Measurements from ENCODE around the gene CDH4.

Gene CDH4

GRCh38 chr20:61874421-61875068 is 622.5 kb downstream of the CDH4 start:
- no peaks in the 10 kb centered on the region for H3K79me2 ChIP-seq (ENCODE audit: control insufficient read depth, insufficient read depth, low read length, poor library complexity)
- H3K27me3 ChIP-seq (ENCODE audit: insufficient read depth, low read length): no peaks in the 10 kb centered on the region
- no peak overlapping the region for H4K12ac ChIP-seq (ENCODE audit: low read depth, low read length)
- no peak overlapping the region for H3K23ac ChIP-seq (ENCODE audit: low read length)
- H4K91ac ChIP-seq (ENCODE audit: low read depth, low read length): no peak overlapping the region
- H2AK5ac ChIP-seq (ENCODE audit: low read length): no peak overlapping the region
- no peak overlapping the region for H2BK5ac ChIP-seq (ENCODE audit: low read depth, low read length, poor library complexity)
- H3K4ac ChIP-seq (ENCODE audit: low read depth, low read length): no peak overlapping the region
- H3K14ac ChIP-seq (ENCODE audit: low read length): no peak overlapping the region
- H2BK12ac ChIP-seq (ENCODE audit: low read length): no peak overlapping the region
- no peak overlapping the region for H3K18ac ChIP-seq (ENCODE audit: low read length)
- no CpG with 5 or more reads among the region's 27 CpGs for WGBS (ENCODE audit: extremely low coverage, insufficient coverage, insufficient read length)
- no peak overlapping the region for H4K8ac ChIP-seq (ENCODE audit: low read depth, low read length)
- H3K9ac ChIP-seq (ENCODE audit: low read length): no peak overlapping the region
- H3K4me3 ChIP-seq (ENCODE audit: low read depth, low read length): no peak overlapping the region
- H2BK120ac ChIP-seq (ENCODE audit: insufficient read depth, low read length, poor library complexity): no peak overlapping the region
- no peaks in the 10 kb centered on the region for H3K36me3 ChIP-seq (ENCODE audit: control insufficient read depth in 1 of 2, insufficient read depth in 2 of 2, low read length in 2 of 2)
- no peak for DNase-seq
- H3K79me1 ChIP-seq (ENCODE audit: low read length): no peaks in the 10 kb centered on the region
- no peak overlapping the region for H2AFZ ChIP-seq (ENCODE audit: insufficient read depth, low read length, poor library complexity)
- no peaks in the 10 kb centered on the region for H3K4me1 ChIP-seq (ENCODE audit: control insufficient read depth in 1 of 2, insufficient read depth in 2 of 2, low read length in 2 of 2)
- peaks cover 25% of the 10 kb centered on the region for H3K9me3 ChIP-seq (ENCODE audit: insufficient read depth, low read depth, low read length)
- no peak overlapping the region for H3K4me2 ChIP-seq (ENCODE audit: low read length)
- H3K27ac ChIP-seq (ENCODE audit: low read depth, low read length): no peak overlapping the region

GRCh38 chr20:61875221-61875885 is 623.3 kb downstream of the CDH4 start:
- Histone ChIP-seq H3K9me3 (ENCODE audit: insufficient read depth, low read depth, low read length) (peaks cover 18% of the 10 kb centered on the region), H2BK5ac (ENCODE audit: low read depth, low read length, poor library complexity) (no peak overlapping the region), H3K79me2 (ENCODE audit: control insufficient read depth, insufficient read depth, low read length, poor library complexity) (no peaks in the 10 kb centered on the region), H3K4ac (ENCODE audit: low read depth, low read length) (no peak overlapping the region), H2BK120ac (ENCODE audit: insufficient read depth, low read length, poor library complexity) (no peak overlapping the region), H3K23ac (ENCODE audit: low read length) (no peak overlapping the region), H3K18ac (ENCODE audit: low read length) (no peak overlapping the region), H2AFZ (ENCODE audit: insufficient read depth, low read length, poor library complexity) (no peak overlapping the region), H3K4me2 (ENCODE audit: low read length) (no peak overlapping the region), H4K91ac (ENCODE audit: low read depth, low read length) (no peak overlapping the region), H3K9ac (ENCODE audit: low read length) (no peak overlapping the region), H3K79me1 (ENCODE audit: low read length) (no peaks in the 10 kb centered on the region), H3K14ac (ENCODE audit: low read length) (no peak overlapping the region), H4K8ac (ENCODE audit: low read depth, low read length) (no peak overlapping the region), H3K4me3 (ENCODE audit: low read depth, low read length) (no peak overlapping the region), H3K27ac (ENCODE audit: low read depth, low read length) (no peak overlapping the region), H3K4me1 (ENCODE audit: control insufficient read depth in 1 of 2, insufficient read depth in 2 of 2, low read length in 2 of 2) (no peaks in the 10 kb centered on the region), H3K27me3 (ENCODE audit: insufficient read depth, low read length) (no peaks in the 10 kb centered on the region), H3K36me3 (ENCODE audit: control insufficient read depth in 1 of 2, insufficient read depth in 2 of 2, low read length in 2 of 2) (no peaks in the 10 kb centered on the region), H2AK5ac (ENCODE audit: low read length) (no peak overlapping the region), H2BK12ac (ENCODE audit: low read length) (no peak overlapping the region), H4K12ac (ENCODE audit: low read depth, low read length) (no peak overlapping the region)
- WGBS (ENCODE audit: extremely low coverage, insufficient coverage, insufficient read length): no CpG with 5 or more reads among the region's 25 CpGs
- no peak for DNase-seq

- Histone ChIP-seq H3K9ac (ENCODE audit: low read length) (no peak overlapping the region), H3K4me3 (ENCODE audit: low read depth, low read length) (no peak overlapping the region), H3K4ac (ENCODE audit: low read depth, low read length) (no peak overlapping the region), H3K23ac (ENCODE audit: low read length) (no peak overlapping the region), H3K9me3 (ENCODE audit: insufficient read depth, low read depth, low read length) (peaks cover 14% of the 10 kb centered on the region), H2AK5ac (ENCODE audit: low read length) (no peak overlapping the region), H2AFZ (ENCODE audit: insufficient read depth, low read length, poor library complexity) (no peak overlapping the region), H3K36me3 (ENCODE audit: control insufficient read depth in 1 of 2, insufficient read depth in 2 of 2, low read length in 2 of 2) (no peaks in the 10 kb centered on the region), H3K4me2 (ENCODE audit: low read length) (no peak overlapping the region), H3K18ac (ENCODE audit: low read length) (no peak overlapping the region), H4K8ac (ENCODE audit: low read depth, low read length) (no peak overlapping the region), H2BK5ac (ENCODE audit: low read depth, low read length, poor library complexity) (no peak overlapping the region), H3K27me3 (ENCODE audit: insufficient read depth, low read length) (no peaks in the 10 kb centered on the region), H3K4me1 (ENCODE audit: control insufficient read depth in 1 of 2, insufficient read depth in 2 of 2, low read length in 2 of 2) (no peaks in the 10 kb centered on the region), H2BK120ac (ENCODE audit: insufficient read depth, low read length, poor library complexity) (no peak overlapping the region), H3K14ac (ENCODE audit: low read length) (no peak overlapping the region), H4K91ac (ENCODE audit: low read depth, low read length) (no peak overlapping the region), H3K79me1 (ENCODE audit: low read length) (no peaks in the 10 kb centered on the region), H3K27ac (ENCODE audit: low read depth, low read length) (no peak overlapping the region), H2BK12ac (ENCODE audit: low read length) (no peak overlapping the region), H4K12ac (ENCODE audit: low read depth, low read length) (no peak overlapping the region), H3K79me2 (ENCODE audit: control insufficient read depth, insufficient read depth, low read length, poor library complexity) (no peaks in the 10 kb centered on the region)
- no CpG with 5 or more reads among the region's 16 CpGs for WGBS (ENCODE audit: extremely low coverage, insufficient coverage, insufficient read length)
- no peak for DNase-seq
Observed at GRCh38 chr20:61875996-61876395, 623.9 kb downstream of the CDH4 start.

- Histone ChIP-seq H3K14ac (ENCODE audit: low read length) (no peak overlapping the region), H3K79me2 (ENCODE audit: control insufficient read depth, insufficient read depth, low read length, poor library complexity) (no peaks in the 10 kb centered on the region), H4K91ac (ENCODE audit: low read depth, low read length) (no peak overlapping the region), H2BK5ac (ENCODE audit: low read depth, low read length, poor library complexity) (no peak overlapping the region), H3K4me2 (ENCODE audit: low read length) (no peak overlapping the region), H2AK5ac (ENCODE audit: low read length) (no peak overlapping the region), H4K12ac (ENCODE audit: low read depth, low read length) (no peak overlapping the region), H3K4me1 (ENCODE audit: control insufficient read depth in 1 of 2, insufficient read depth in 2 of 2, low read length in 2 of 2) (no peaks in the 10 kb centered on the region), H4K8ac (ENCODE audit: low read depth, low read length) (no peak overlapping the region), H3K9ac (ENCODE audit: low read length) (no peak overlapping the region), H3K27ac (ENCODE audit: low read depth, low read length) (no peak overlapping the region), H3K79me1 (ENCODE audit: low read length) (no peaks in the 10 kb centered on the region), H3K23ac (ENCODE audit: low read length) (no peak overlapping the region), H3K4me3 (ENCODE audit: low read depth, low read length) (no peak overlapping the region), H3K36me3 (ENCODE audit: control insufficient read depth in 1 of 2, insufficient read depth in 2 of 2, low read length in 2 of 2) (no peaks in the 10 kb centered on the region), H2BK120ac (ENCODE audit: insufficient read depth, low read length, poor library complexity) (no peak overlapping the region), H3K4ac (ENCODE audit: low read depth, low read length) (no peak overlapping the region), H2BK12ac (ENCODE audit: low read length) (no peak overlapping the region), H3K27me3 (ENCODE audit: insufficient read depth, low read length) (no peaks in the 10 kb centered on the region), H3K9me3 (ENCODE audit: insufficient read depth, low read depth, low read length) (peaks cover 9% of the 10 kb centered on the region), H3K18ac (ENCODE audit: low read length) (no peak overlapping the region), H2AFZ (ENCODE audit: insufficient read depth, low read length, poor library complexity) (no peak overlapping the region)
- DNase-seq: no peak
- WGBS (ENCODE audit: extremely low coverage, insufficient coverage, insufficient read length): no CpG with 5 or more reads among the region's 30 CpGs
Observed at GRCh38 chr20:61876952-61877728, 625.1 kb downstream of the CDH4 start.
